GM12878 (cell line): ENCODE measurements around the gene RNPEP. TPM values are rescaled to one million over a fixed set of nuclear protein-coding genes. Genes with fewer than 3 reads are reported as not detected.

Experiments used
- ATAC-seq: fragments of 200-7000 bp; cut with Tn5 transposase; 3 replicates; pipeline ENCODE4 v1.9.1; 2020; ENCODE audit warnings: mild to moderate bottlenecking, moderate library complexity
- BruUV-seq: library from RNA; stranded (reverse); fragments of 400-500 nt; replicated peaks from 2 replicates; lab custom pipeline; 2021; lab: Mats Ljungman, UMichigan
- CTCF ChIA-PET: fragments of 300-600 bp; sonication (Branson Sonifier 250); formaldehyde crosslinking; extraction: SDS; loops from one replicate; lab custom pipeline; 2021; ENCODE audit warnings: inconsistent platforms; lab: Yijun Ruan, JAX
- POLR2A ChIA-PET: fragments of 350-600 bp; formaldehyde crosslinking; extraction: SDS; loops from one replicate; lab custom pipeline; 2021; ENCODE audit warnings: inconsistent platforms; lab: Charles Lee
- RAD21 ChIA-PET: fragments of 300-600 bp; sonication (Branson Sonifier 250); formaldehyde crosslinking; loops from one replicate; lab custom pipeline; 2023; ENCODE audit warnings: antibody characterized with exemption; ENCODE audit not compliant: unreplicated experiment; lab: Charles Lee
- SMC1A ChIA-PET: fragments of 300-600 bp; sonication (Branson Sonifier 250); formaldehyde crosslinking; loops from one replicate; lab custom pipeline; 2023; ENCODE audit not compliant: unreplicated experiment, uncharacterized antibody; lab: Charles Lee
- DNase-seq: peaks from one replicate; pipeline ENCODE4 v3.0.0-alpha.2; 2011; ENCODE audit warnings: low read depth, low spot score
- FAIRE-seq: peaks from 3 replicates; lab custom pipeline; 2011; peaks lifted over from hg19 to GRCh38; lab: Jason Lieb, UNC
- H2AFZ ChIP-seq: 2 replicates; pipeline ENCODE4 v1.6.0; 2011; ENCODE audit warnings: low read depth, low read length, control low read depth; ENCODE audit not compliant: control insufficient read depth
- H3K27ac ChIP-seq: 2 replicates; pipeline ENCODE4 v1.5.1; 2011; ENCODE audit warnings: control low read depth; ENCODE audit not compliant: control insufficient read depth, insufficient read depth
- H3K27me3 ChIP-seq, 2 experiments: replicated peaks in 1 of 2; 2 replicates each; pipeline versions ENCODE4 v1.6.0 to v1.6.1; 2011; ENCODE audit warnings: low read length in 1 of 2; ENCODE audit not compliant: control insufficient read depth in 2 of 2, insufficient read depth in 2 of 2
- H3K36me3 ChIP-seq, 2 experiments: 2 replicates each; pipeline ENCODE4 v1.5.1; 2011; ENCODE audit warnings: low read length in 1 of 2; ENCODE audit not compliant: control insufficient read depth in 2 of 2, insufficient read depth in 2 of 2
- H3K4me1 ChIP-seq: 2 replicates; pipeline ENCODE4 v1.6.1; 2011; ENCODE audit warnings: mild to moderate bottlenecking, low read length, moderate library complexity, mixed read lengths; ENCODE audit not compliant: control insufficient read depth, insufficient read depth
- H3K4me2 ChIP-seq: 2 replicates; pipeline ENCODE4 v1.6.0; 2011; ENCODE audit warnings: control low read depth; ENCODE audit not compliant: control insufficient read depth, insufficient read depth
- H3K4me3 ChIP-seq: fragments of 200-600 bp; sonication (generic); 2 replicates; pipeline ENCODE4 v1.5.1; 2016
- H3K79me2 ChIP-seq: 2 replicates; pipeline ENCODE4 v1.6.0; 2011; ENCODE audit warnings: low read length; ENCODE audit not compliant: control insufficient read depth, insufficient read depth
- H3K9ac ChIP-seq: 2 replicates; pipeline ENCODE4 v1.8.0; 2011; ENCODE audit warnings: low read length, control low read depth, mixed read lengths; ENCODE audit not compliant: control insufficient read depth, insufficient read depth
- H3K9me3 ChIP-seq: replicated peaks from 3 replicates; pipeline ENCODE4 v1.5.1; 2011; ENCODE audit warnings: mild to moderate bottlenecking, low read length; ENCODE audit not compliant: control insufficient read depth, insufficient read depth
- H4K20me1 ChIP-seq: 2 replicates; pipeline ENCODE4 v1.6.0; 2011; ENCODE audit not compliant: control insufficient read depth, insufficient read depth
- EGR1 ChIP-seq, 2 experiments: IDR thresholded peaks; 1 replicate in 1 of 2; 2 replicates in 1 of 2; pipeline ENCODE4 v1.6.1; 2011 to 2012; ENCODE audit warnings: low read depth in 2 of 2, low read length in 2 of 2, borderline replicate concordance in 1 of 2, mild to moderate bottlenecking in 1 of 2, moderate library complexity in 1 of 2
- ETV6 ChIP-seq, 2 experiments: fragments of 450-650 bp in 1 of 2; IDR thresholded peaks in 1 of 2; conservative IDR thresholded peaks in 1 of 2; 2 replicates each; pipeline ENCODE4 v1.6.1; 2014; ENCODE audit warnings: antibody characterized with exemption in 1 of 2, borderline replicate concordance in 1 of 2, low read depth in 1 of 2, mild to moderate bottlenecking in 1 of 2, moderate library complexity in 1 of 2
- FOXK2 ChIP-seq: fragments of 450-650 bp; IDR thresholded peaks from 2 replicates; pipeline ENCODE4 v1.6.1; 2017; ENCODE audit warnings: mild to moderate bottlenecking, moderate library complexity
- GABPA ChIP-seq: IDR thresholded peaks from 2 replicates; pipeline ENCODE4 v1.6.1; 2014; ENCODE audit warnings: antibody characterized with exemption, low read depth, mild to moderate bottlenecking, inconsistent platforms
- IKZF1 ChIP-seq: fragments of 450-650 bp; conservative IDR thresholded peaks from 2 replicates; pipeline ENCODE4 v1.6.1; 2017; ENCODE audit warnings: antibody characterized with exemption, mild to moderate bottlenecking
- NR2F1 ChIP-seq: fragments of 450-650 bp; conservative IDR thresholded peaks from 2 replicates; pipeline ENCODE4 v1.6.1; 2017; ENCODE audit warnings: mild to moderate bottlenecking
- RBBP5 ChIP-seq: fragments of 200-600 bp; sonication (generic); conservative IDR thresholded peaks from 2 replicates; pipeline ENCODE4 v1.6.1; 2016
- RELA ChIP-seq: fragments of 450-650 bp; IDR thresholded peaks from 2 replicates; pipeline ENCODE4 v1.8.0; 2014; ENCODE audit warnings: borderline replicate concordance; ENCODE audit not compliant: partially characterized antibody
- SMAD5 ChIP-seq: IDR thresholded peaks from 2 replicates; pipeline ENCODE4 v1.6.1; 2016; ENCODE audit warnings: antibody characterized with exemption, low read depth
- SPI1 ChIP-seq: IDR thresholded peaks from 2 replicates; pipeline ENCODE4 v1.6.1; 2011; ENCODE audit warnings: low read depth, mild to moderate bottlenecking, low read length, moderate library complexity, borderline replicate concordance; ENCODE audit not compliant: insufficient read depth
- SREBF2 ChIP-seq: IDR thresholded peaks from 2 replicates; pipeline ENCODE4 v1.6.1; 2012; ENCODE audit warnings: mild to moderate bottlenecking, low read length
- STAT3 ChIP-seq: IDR thresholded peaks from 2 replicates; pipeline ENCODE4 v1.6.1; 2011; ENCODE audit warnings: low read depth, low read length, improper control_type of control experiment
- ZBTB40 ChIP-seq: fragments of 450-650 bp; IDR thresholded peaks from 2 replicates; pipeline ENCODE4 v1.6.1; 2016; ENCODE audit warnings: mild to moderate bottlenecking, moderate library complexity, borderline replicate concordance
- WGBS: methylation state at CpG from one replicate; pipeline ENCODE4 v1.1.6; 2016; ENCODE audit warnings: low lambda C conversion rate; ENCODE audit not compliant: insufficient replicate concordance, insufficient coverage; ENCODE audit errors: missing lambda C conversion rate; 5-methylcytosine and 5-hydroxymethylcytosine counted together
- in situ Hi-C: fragments of 300-500 bp; cut with MboI; formaldehyde crosslinking; loops from 9 replicates; pipeline ENCODE4 v1.14.3; 2018; ENCODE audit warnings: mixed read lengths
- intact Hi-C: fragments of 100-400 bp; cut with micrococcal nuclease; formaldehyde crosslinking; loops from one replicate; pipeline ENCODE4 v1.14.2; 2022; ENCODE audit not compliant: unreplicated experiment
- polyA plus RNA-seq, 11 experiments: library from polyadenylated mRNA; depleted of rRNA in 4 of 11; unstranded in 6 of 11; stranded (reverse) in 5 of 11; fragments of >200 nt; fragmentation: Nextera tagmentation in 4 of 11; fragmentation: Illumina TruSeq in 1 of 11; extraction: Ambion mirVana in 4 of 11; extraction: Trizol in 1 of 11; gene quantifications; 1 replicate in 1 of 11; 2 replicates in 10 of 11; pipeline versions ENCODE4 v1.2.1 to v1.2.3, GENCODE V29; 2011 to 2016; ENCODE audit warnings: inconsistent platforms in 2 of 11, missing spikeins in 2 of 11, low read depth in 1 of 11
- total RNA-seq, 4 experiments: library from RNA; depleted of rRNA in 3 of 4; stranded (reverse); fragments of >200 nt in 3 of 4; fragmentation: Illumina TruSeq in 1 of 4; extraction: Trizol in 1 of 4; gene quantifications; 2 replicates each; pipeline versions ENCODE4 v1.2.1 to v1.2.3, GENCODE V29; 2013 to 2021

RNPEP gene
- total and polyA plus RNA-seq, 10 of the 15 experiments (the other 5 are each of a cell fraction or from before 2014, with no cell fraction given): 18.3 to 68.2 (median 44.6) TPM

GRCh38 chr1:202029727-202030126 lies 47.3 kb downstream of the RNPEP start:
- H3K36me3 ChIP-seq: no peaks in the 10 kb centered on the region
- no peaks in the 10 kb centered on the region for H3K9me3 ChIP-seq
- H3K79me2 ChIP-seq: no peaks in the 10 kb centered on the region
- H4K20me1 ChIP-seq: no peaks in the 10 kb centered on the region
- TF ChIP-seq STAT3 (no peak), IKZF1 (no peak), ZBTB40 (no peak), NR2F1 (no peak), EGR1 (IDR thresholded peaks at IDR 0.05; ENCODE audit: borderline replicate concordance in 1 of 2, low read depth in 2 of 2, low read length in 2 of 2) (no peak), SMAD5 (no peak), RBBP5 (no peak), ETV6 (conservative IDR thresholded peaks at IDR 0.05 in 1 of 2, IDR thresholded peaks at IDR 0.05 in 1 of 2; ENCODE audit: borderline replicate concordance in 1 of 2, low read depth in 1 of 2) (no peak), FOXK2 (no peak), RELA (no peak), GABPA (no peak), SREBF2 (no peak), SPI1 (no peak)
- FAIRE-seq (no peak), ATAC-seq (no peak), DNase-seq (no peak)
- no peak overlapping the region for H3K4me2 ChIP-seq
- in situ Hi-C loops (no loop called here), intact Hi-C loops (no loop called here)
- ChIA-PET CTCF (interaction anchor here (2.0 kb wide), 1 partner anchor 19 kb away, joined by 4 read pairs; the partner anchor contains the start of gene ELF3), POLR2A (no interaction called here), SMC1A (interaction anchor here (1.2 kb wide), 1 partner anchor 19 kb away, joined by 5 read pairs; the partner anchor contains the start of gene ELF3), RAD21 (no interaction called here)
- no peak overlapping the region for H3K4me3 ChIP-seq
- H3K9ac ChIP-seq: no peak overlapping the region
- H2AFZ ChIP-seq: no peak overlapping the region
- WGBS: 46% methylated on average over 2 of the region's 2 CpGs
- H3K4me1 ChIP-seq: no peaks in the 10 kb centered on the region
- H3K27ac ChIP-seq: no peak overlapping the region
- no peaks in the 10 kb centered on the region for H3K27me3 ChIP-seq
- BruUV-seq: no TSS peak
